ENCODE results near the gene BMPER.

GRCh38 chr7:34096198-34096651 is 190.9 kb downstream of the BMPER start:
- TF ChIP-seq CTCF (conservative IDR thresholded peaks at IDR 0.05; ENCODE audit: low read depth, low read length) = no peak
- TF ChIP-seq EZH2 (IDR thresholded peaks at IDR 0.05; ENCODE audit: borderline replicate concordance, low read depth, low read length, poor library complexity, severe bottlenecking) = no peak
